Psoas muscle (tissue), 8 donors: ENCODE measurements around the gene ZNRF1. TPM values are rescaled to one million over a fixed set of nuclear protein-coding genes. Genes with fewer than 3 reads are reported as not detected.

Experiments
- ATAC-seq, 4 donors: fragments of 200-7000 bp; cut with Tn5 transposase; one replicate each; pipeline ENCODE4 v1.9.1; 2020; ENCODE audit warnings: moderate library complexity in 3 of 4, mild to moderate bottlenecking in 2 of 4
- DNase-seq, 2 donors: peaks; one replicate each; pipeline ENCODE4 v3.0.0-alpha.2; 2020
- H3K27ac ChIP-seq: fragments of 200-600 bp; one replicate; pipeline ENCODE4 v1.8.0; 2022
- H3K27me3 ChIP-seq, 3 donors: fragments of 200-600 bp in 1 of 3; one replicate each; pipeline versions ENCODE4 v1.6.1 to v1.8.0; 2013 to 2022; ENCODE audit warnings: low read length in 2 of 3, mild to moderate bottlenecking in 2 of 3, moderate library complexity in 1 of 3; ENCODE audit not compliant: insufficient read depth in 3 of 3
- H3K36me3 ChIP-seq, 2 donors: fragments of 200-600 bp in 1 of 2; one replicate each; pipeline versions ENCODE4 v1.6.1 to v1.8.0; 2013 to 2022; ENCODE audit warnings: low read depth in 1 of 2, mild to moderate bottlenecking in 1 of 2, moderate library complexity in 1 of 2; ENCODE audit not compliant: insufficient read depth in 1 of 2
- H3K4me1 ChIP-seq: fragments of 200-600 bp; one replicate; pipeline ENCODE4 v1.8.0; 2022
- H3K4me3 ChIP-seq: fragments of 200-600 bp; one replicate; pipeline ENCODE4 v1.8.0; 2022; ENCODE audit warnings: mild to moderate bottlenecking
- H3K9me3 ChIP-seq: fragments of 200-600 bp; one replicate; pipeline ENCODE4 v1.8.0; 2022
- WGBS, 3 donors: extraction: QIAGEN DNeasy Blood & Tissue Kit; methylation state at CpG; one replicate each; pipeline versions ENCODE4 v1.1.6 to v1.1.7; 2013; 5-methylcytosine and 5-hydroxymethylcytosine counted together
- intact Hi-C, 2 donors: fragments of 100-400 bp; cut with DNase I; formaldehyde crosslinking; loops; one replicate each; pipeline versions ENCODE4 v1.11.0 to v1.14.2; 2022
- polyA plus RNA-seq, 3 donors: library from polyadenylated mRNA; stranded (reverse); fragments of 200-250 nt; gene quantifications; one replicate each; pipeline ENCODE4 v1.2.3, GENCODE V29; 2013
- total RNA-seq, 4 donors: library from RNA; stranded (reverse); fragmentation: NEBNext Ultra II Directional in 2 of 4; extraction: Animal tissue kit (Norgen Biotek cat#: 25700) in 2 of 4; gene quantifications; one replicate each; pipeline versions ENCODE4 v1.2.1 to v1.2.4, GENCODE V29; 2021 to 2023
- TF ChIP-seq, protein P1 (sequence below): fragments of 200-600 bp; IDR thresholded peaks from one replicate; pipeline ENCODE4 v1.8.0; 2022; ENCODE audit warnings: antibody characterized with exemption
- donor health status: healthy with polysubstance abuse.
- donor health status: DM: no; HTN: no; CAD: no; lungs with moderate emphysema.
- donor health status: Bipolar disorder and iron deficiency.
- donor health status: healthy.
- donor health status: DM: yes; HTN: yes; CAD: no.
- donor health status: DM: no; HTN: no; CAD: no.
- donor health status: DM: no; HTN: no; CAD: no.
- donor health status: DM: yes; HTN: yes; CAD: no.

Gene ZNRF1
- total and polyA plus RNA-seq, 7 donors = 6.7 to 57.0 (median 27.4) TPM

- ATAC-seq = no peak
- no peaks in the 10 kb centered on the region for H3K9me3 ChIP-seq
- intact Hi-C loops = no loop called here
- TF ChIP-seq, protein P1, sequence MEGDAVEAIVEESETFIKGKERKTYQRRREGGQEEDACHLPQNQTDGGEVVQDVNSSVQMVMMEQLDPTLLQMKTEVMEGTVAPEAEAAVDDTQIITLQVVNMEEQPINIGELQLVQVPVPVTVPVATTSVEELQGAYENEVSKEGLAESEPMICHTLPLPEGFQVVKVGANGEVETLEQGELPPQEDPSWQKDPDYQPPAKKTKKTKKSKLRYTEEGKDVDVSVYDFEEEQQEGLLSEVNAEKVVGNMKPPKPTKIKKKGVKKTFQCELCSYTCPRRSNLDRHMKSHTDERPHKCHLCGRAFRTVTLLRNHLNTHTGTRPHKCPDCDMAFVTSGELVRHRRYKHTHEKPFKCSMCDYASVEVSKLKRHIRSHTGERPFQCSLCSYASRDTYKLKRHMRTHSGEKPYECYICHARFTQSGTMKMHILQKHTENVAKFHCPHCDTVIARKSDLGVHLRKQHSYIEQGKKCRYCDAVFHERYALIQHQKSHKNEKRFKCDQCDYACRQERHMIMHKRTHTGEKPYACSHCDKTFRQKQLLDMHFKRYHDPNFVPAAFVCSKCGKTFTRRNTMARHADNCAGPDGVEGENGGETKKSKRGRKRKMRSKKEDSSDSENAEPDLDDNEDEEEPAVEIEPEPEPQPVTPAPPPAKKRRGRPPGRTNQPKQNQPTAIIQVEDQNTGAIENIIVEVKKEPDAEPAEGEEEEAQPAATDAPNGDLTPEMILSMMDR = no peak
- no peaks in the 10 kb centered on the region for H3K27me3 ChIP-seq
- H3K36me3 ChIP-seq = peaks cover 0 to 24% of the 10 kb centered on the region in 2 donors
- peaks cover 46% of the 10 kb centered on the region for H3K4me1 ChIP-seq
- 88 to 96% (median 92%) methylated on average over 10 of the region's 10 CpGs for WGBS, 3 donors
- no peak overlapping the region for H3K4me3 ChIP-seq
- peak overlapping the region; percentile 74 for H3K27ac ChIP-seq
- DNase-seq = no peak
Observed at GRCh38 chr16:75097191-75097761, 98.5 kb downstream of the ZNRF1 start.

DNA sequence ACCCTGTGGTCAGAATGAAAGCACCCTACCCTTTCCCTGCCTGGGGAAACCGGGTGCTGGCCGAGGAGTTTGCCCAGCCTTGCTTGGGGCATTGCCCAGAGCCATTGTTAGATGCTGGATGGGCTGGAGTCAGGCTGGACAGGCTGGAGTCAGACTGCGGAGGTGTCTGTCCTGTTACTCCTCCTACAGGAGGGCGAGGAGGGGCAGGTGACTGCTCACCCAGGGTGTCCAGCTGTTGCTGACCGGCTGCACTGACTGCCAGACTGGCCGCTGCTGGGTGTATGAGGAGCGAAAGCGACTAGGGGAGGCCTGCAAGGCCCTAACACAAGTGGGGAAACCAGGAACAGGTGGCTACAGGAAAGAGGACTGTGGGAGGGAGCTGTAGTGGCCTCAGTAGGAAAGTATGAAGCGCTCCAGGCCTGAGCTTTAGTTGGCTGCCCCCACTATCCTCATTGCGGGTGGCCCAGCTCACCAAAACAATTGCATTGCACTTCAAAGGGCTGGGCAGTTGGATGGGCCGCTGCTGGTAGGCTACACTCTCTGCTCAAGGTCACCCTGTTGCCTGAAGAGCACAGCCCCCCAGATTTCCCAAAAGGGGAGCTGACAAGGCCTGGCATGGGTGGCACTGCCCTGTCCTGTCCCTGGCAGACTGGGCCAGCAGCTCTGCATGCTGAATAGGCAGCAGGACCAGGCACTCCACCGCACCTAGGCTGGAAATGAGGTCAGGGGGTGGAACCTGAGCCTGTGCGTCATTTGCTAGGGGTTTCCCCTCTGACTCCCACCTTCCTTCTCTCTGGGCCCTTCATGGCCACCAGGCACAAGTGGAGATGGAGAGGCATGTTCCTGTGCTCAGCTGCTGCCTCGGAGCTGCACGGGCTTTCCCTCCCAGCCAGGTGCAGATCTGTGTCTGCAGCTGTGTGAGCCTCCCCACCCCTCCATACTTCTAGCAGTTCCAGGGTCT, 99.4 kb downstream of the ZNRF1 start:
- ATAC-seq (peak; percentile 73 to 84 (median 80)), DNase-seq (peak in 1 of 2 donors; percentile 62)
- intact Hi-C loops = no loop called here
- WGBS, 3 donors = 26 to 33% (median 32%) methylated on average over 15 of the region's 15 CpGs
- Histone ChIP-seq H3K36me3 (peaks cover 0 to 24% of the 10 kb centered on the region in 2 donors), H3K4me1 (peaks cover 38% of the 10 kb centered on the region), H3K9me3 (no peaks in the 10 kb centered on the region), H3K27ac (peak overlapping the region; percentile 74), H3K4me3 (no peak overlapping the region), H3K27me3 (no peaks in the 10 kb centered on the region)
- TF ChIP-seq, protein P1 = no peak

DNA sequence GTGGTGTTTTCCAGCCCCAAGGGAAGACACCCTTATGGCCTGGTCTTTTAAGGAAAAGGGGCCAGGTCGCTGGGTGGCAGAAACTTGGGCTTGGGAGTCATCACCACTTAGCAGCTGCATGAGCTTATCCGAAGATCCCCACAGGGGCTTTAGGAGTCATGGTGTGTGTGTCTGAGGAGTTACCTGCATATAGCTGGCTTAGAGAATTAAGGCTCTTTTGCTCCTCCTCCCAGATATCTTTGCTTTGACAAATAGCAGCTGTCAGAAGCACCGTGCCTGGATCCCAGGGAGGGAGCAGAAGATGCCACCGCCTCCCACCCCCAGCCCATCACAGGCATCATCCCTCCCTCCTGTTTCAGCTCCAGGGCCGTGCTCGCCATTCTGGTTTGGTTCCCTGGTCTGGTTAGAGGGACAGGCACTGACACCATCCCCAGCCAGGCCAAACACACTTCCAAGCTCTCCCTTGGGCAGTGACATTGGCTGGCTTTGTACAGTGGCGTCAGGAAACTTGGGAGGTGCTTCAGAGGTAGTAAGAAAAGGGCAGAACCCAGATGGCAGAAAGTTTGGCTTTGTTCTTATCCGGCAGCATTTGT, 100.3 kb downstream of the ZNRF1 start:
- Histone ChIP-seq H3K36me3 (peaks cover 0 to 15% of the 10 kb centered on the region in 2 donors), H3K9me3 (no peaks in the 10 kb centered on the region), H3K4me1 (peaks cover 35% of the 10 kb centered on the region), H3K27me3 (no peaks in the 10 kb centered on the region), H3K27ac (peak overlapping the region; percentile 74), H3K4me3 (no peak overlapping the region)
- no peak for DNase-seq
- peak in 1 of 4 donors; percentile 19 for ATAC-seq
- TF ChIP-seq, protein P1 = no peak
- intact Hi-C loops = no loop called here
- 41 to 51% (median 49%) methylated on average over 8 of the region's 8 CpGs for WGBS, 3 donors

GRCh38 chr16:75099738-75100602, 101.1 kb downstream of the ZNRF1 start:
- Histone ChIP-seq H3K4me3 (no peak overlapping the region), H3K27me3 (no peaks in the 10 kb centered on the region), H3K4me1 (peaks cover 40% of the 10 kb centered on the region), H3K27ac (peak overlapping the region; percentile 74), H3K9me3 (no peaks in the 10 kb centered on the region), H3K36me3 (peaks cover 0 to 7% of the 10 kb centered on the region in 2 donors)
- no peak for DNase-seq
- TF ChIP-seq, protein P1 = no peak
- WGBS, 3 donors = 55 to 64% (median 59%) methylated on average over 16 of the region's 16 CpGs
- intact Hi-C loops = no loop called here
- peak in 1 of 4 donors; percentile 27 for ATAC-seq
